Common myeloid progenitor, CD34-positive (primary cell): ENCODE measurements around the gene PCDHA8.
"Not testable (repeated sequence)": the region's sequence is repeated elsewhere in the genome, so short reads cannot be mapped to it uniquely, and the experiment has no call there.

Experiments
- CTCF ChIA-PET: fragments of 350-600 bp; sonication (Branson Sonifier 250); formaldehyde crosslinking; loops from one replicate; lab custom pipeline; 2021; ENCODE audit warnings: antibody characterized with exemption; lab: Charles Lee
- POLR2A ChIA-PET: fragments of 350-600 bp; sonication (Branson Sonifier 250); formaldehyde crosslinking; loops from one replicate; lab custom pipeline; 2021; ENCODE audit warnings: antibody characterized with exemption; lab: Charles Lee
- DNase-seq, 3 donors: peaks; one replicate each; pipeline versions ENCODE4 v3.0.0 to v3.0.0-alpha.2; 2013
- H3K27ac ChIP-seq, 2 experiments: 1 replicate in 1 of 2; 2 replicates in 1 of 2; pipeline ENCODE4 v1.7.0; 2013; ENCODE audit warnings: inconsistent platforms in 2 of 2, low read length in 2 of 2, mild to moderate bottlenecking in 2 of 2, low read depth in 1 of 2, moderate library complexity in 1 of 2; ENCODE audit not compliant: severe bottlenecking in 2 of 2, insufficient read depth in 1 of 2, poor library complexity in 1 of 2
- H3K27me3 ChIP-seq, 5 experiments: replicated peaks in 2 of 5; 1 replicate in 3 of 5; 2 replicates in 2 of 5; pipeline versions ENCODE4 v1.6.1 to v1.7.0; 2013; ENCODE audit warnings: low read length in 4 of 5, mild to moderate bottlenecking in 2 of 5, moderate library complexity in 2 of 5, inconsistent platforms in 1 of 5; ENCODE audit not compliant: insufficient read depth in 5 of 5, control insufficient read depth in 4 of 5
- H3K36me3 ChIP-seq, 4 experiments: 1 replicate in 2 of 4; 2 replicates in 2 of 4; pipeline versions ENCODE4 v1.6.1 to v1.7.0; 2013; ENCODE audit warnings: low read length in 3 of 4, control low read depth in 1 of 4, mild to moderate bottlenecking in 1 of 4; ENCODE audit not compliant: control insufficient read depth in 4 of 4, insufficient read depth in 4 of 4
- H3K4me1 ChIP-seq, 4 experiments: 1 replicate in 3 of 4; 2 replicates in 1 of 4; pipeline versions ENCODE4 v1.6.1 to v1.7.1; 2013; ENCODE audit warnings: low read length in 3 of 4, mild to moderate bottlenecking in 3 of 4, control low read depth in 1 of 4, inconsistent platforms in 1 of 4, moderate library complexity in 1 of 4; ENCODE audit not compliant: control insufficient read depth in 4 of 4, insufficient read depth in 4 of 4; ENCODE audit errors: control extremely low read depth in 1 of 4
- H3K4me3 ChIP-seq, 7 experiments: 1 replicate in 4 of 7; 2 replicates in 3 of 7; pipeline versions ENCODE4 v1.5.1 to v1.7.0; 2013; ENCODE audit warnings: mild to moderate bottlenecking in 7 of 7, low read length in 6 of 7, moderate library complexity in 6 of 7, inconsistent platforms in 2 of 7, low read depth in 2 of 7, control low read depth in 1 of 7; ENCODE audit not compliant: insufficient read depth in 4 of 7, control insufficient read depth in 1 of 7; ENCODE audit errors: extremely low read depth in 1 of 7
- H3K9me3 ChIP-seq, 5 experiments: 1 replicate in 4 of 5; 2 replicates in 1 of 5; pipeline versions ENCODE4 v1.6.1 to v1.7.1; 2013; ENCODE audit warnings: low read length in 4 of 5, mild to moderate bottlenecking in 2 of 5, inconsistent platforms in 1 of 5, low read depth in 1 of 5, moderate library complexity in 1 of 5; ENCODE audit not compliant: control insufficient read depth in 4 of 5, insufficient read depth in 2 of 5; ENCODE audit errors: control extremely low read depth in 1 of 5
- WGBS: methylation state at CpG from one replicate; pipeline ENCODE4 v1.1.5; 2013; ENCODE audit not compliant: insufficient coverage; 5-methylcytosine and 5-hydroxymethylcytosine counted together

The PCDHA8 gene

DNA sequence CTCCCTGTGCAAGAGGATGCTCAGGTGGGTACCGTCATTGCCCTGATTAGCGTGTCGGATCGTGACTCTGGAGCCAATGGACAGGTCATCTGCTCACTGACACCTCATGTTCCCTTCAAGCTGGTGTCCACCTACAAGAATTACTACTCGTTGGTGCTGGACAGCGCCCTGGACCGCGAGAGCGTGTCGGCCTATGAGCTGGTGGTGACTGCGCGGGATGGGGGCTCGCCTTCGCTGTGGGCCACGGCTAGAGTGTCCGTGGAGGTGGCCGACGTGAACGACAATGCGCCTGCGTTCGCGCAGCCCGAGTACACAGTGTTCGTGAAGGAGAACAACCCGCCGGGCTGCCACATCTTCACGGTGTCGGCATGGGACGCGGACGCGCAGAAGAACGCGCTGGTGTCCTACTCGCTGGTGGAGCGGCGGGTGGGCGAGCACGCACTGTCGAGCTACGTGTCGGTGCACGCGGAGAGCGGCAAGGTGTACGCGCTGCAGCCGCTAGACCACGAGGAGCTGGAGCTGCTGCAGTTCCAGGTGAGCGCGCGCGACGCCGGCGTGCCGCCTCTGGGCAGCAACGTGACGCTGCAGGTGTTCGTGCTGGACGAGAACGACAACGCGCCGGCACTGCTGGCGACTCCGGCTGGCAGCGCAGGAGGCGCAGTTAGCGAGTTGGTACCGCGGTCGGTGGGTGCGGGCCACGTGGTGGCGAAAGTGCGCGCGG lies 35.7 kb downstream of the PCDHA8 start:
- CTCF ChIA-PET, H3K36me3 ChIP-seq, H3K4me3 ChIP-seq, DNase-seq, H3K27ac ChIP-seq, POLR2A ChIA-PET, H3K4me1 ChIP-seq: not testable (repeated sequence)
- peaks cover 8 to 55% (median 30%) of the 10 kb centered on the region in 5 experiments for H3K9me3 ChIP-seq
- H3K27me3 ChIP-seq, result peaks cover 4 to 39% (median 7%) of the 10 kb centered on the region in 5 experiments
- 44% methylated on average over 80 of the region's 80 CpGs for WGBS

DNA sequence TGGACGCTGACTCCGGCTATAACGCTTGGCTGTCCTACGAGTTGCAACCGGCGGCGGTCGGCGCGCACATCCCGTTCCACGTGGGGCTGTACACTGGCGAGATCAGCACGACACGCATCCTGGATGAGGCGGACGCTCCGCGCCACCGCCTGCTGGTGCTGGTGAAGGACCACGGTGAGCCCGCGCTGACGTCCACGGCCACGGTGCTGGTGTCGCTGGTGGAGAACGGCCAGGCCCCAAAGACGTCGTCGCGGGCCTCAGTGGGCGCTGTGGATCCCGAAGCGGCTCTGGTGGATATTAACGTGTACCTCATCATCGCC lies 36.2 kb downstream of the PCDHA8 start:
- peaks cover 4 to 44% (median 7%) of the 10 kb centered on the region in 5 experiments for H3K27me3 ChIP-seq
- H3K27ac ChIP-seq, result no peak overlapping the region
- 45% methylated on average over 37 of the region's 37 CpGs for WGBS
- H3K36me3 ChIP-seq, result peaks cover 0 to 2% (median 0%) of the 10 kb centered on the region in 4 experiments
- H3K4me1 ChIP-seq, result no peaks in the 10 kb centered on the region
- DNase-seq, result no peak
- ChIA-PET CTCF (no interaction called here), POLR2A (no interaction called here)
- no peak overlapping the region for H3K4me3 ChIP-seq
- H3K9me3 ChIP-seq, result peaks cover 8 to 58% (median 35%) of the 10 kb centered on the region in 5 experiments

DNA sequence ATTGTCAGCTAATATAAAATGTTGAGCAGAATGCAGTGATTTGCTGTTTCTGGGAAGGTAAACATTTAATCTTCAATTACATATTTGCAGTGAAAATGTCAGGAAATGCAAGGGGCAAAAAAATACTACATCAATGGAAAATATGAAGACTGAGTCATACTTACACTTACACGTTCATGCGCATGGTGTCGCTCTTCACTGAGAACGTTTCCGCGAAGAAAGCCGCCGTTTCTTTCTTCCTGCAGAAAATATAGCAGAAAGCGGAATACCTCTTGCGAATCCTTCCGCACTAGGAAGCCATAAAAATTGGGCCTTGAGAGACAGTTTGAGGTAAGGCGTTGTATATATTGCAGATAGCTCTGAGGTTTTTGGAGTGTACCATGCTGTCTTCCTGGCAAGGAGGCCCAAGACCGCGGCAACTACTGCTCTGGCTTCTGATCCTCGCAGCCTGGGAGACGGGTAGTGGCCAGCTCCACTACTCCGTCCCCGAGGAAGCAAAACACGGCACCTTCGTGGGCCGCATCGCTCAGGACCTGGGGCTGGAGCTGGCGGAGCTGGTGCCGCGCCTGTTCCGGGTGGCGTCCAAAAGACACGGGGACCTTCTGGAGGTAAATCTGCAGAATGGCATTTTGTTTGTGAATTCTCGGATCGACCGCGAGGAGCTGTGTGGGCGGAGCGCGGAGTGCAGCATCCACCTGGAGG lies 41.1 kb downstream of the PCDHA8 start, which contains the start of gene PCDHA13:
Gene PCDHA13, plus strand, starts transcription at position 236 of the 702 bp plus-strand sequence. Its CDS starts 145 bp downstream, at position 381.
- Histone ChIP-seq H3K36me3 (peaks cover 0 to 2% (median 0%) of the 10 kb centered on the region in 4 experiments), H3K9me3 (peaks cover 5 to 56% (median 34%) of the 10 kb centered on the region in 5 experiments), H3K27me3 (peaks cover 3 to 33% (median 8%) of the 10 kb centered on the region in 5 experiments), H3K27ac (no peak within 1 kb of the TSS), H3K4me1 (no peaks in the 10 kb centered on the region), H3K4me3 (no peak within 1 kb of the TSS)
- peak in 2 of 3 donors; percentile 1 to 9 for DNase-seq
- ChIA-PET POLR2A (no interaction called here), CTCF (no interaction called here)
- WGBS, result 15% methylated on average over 19 of the region's 35 CpGs

DNA sequence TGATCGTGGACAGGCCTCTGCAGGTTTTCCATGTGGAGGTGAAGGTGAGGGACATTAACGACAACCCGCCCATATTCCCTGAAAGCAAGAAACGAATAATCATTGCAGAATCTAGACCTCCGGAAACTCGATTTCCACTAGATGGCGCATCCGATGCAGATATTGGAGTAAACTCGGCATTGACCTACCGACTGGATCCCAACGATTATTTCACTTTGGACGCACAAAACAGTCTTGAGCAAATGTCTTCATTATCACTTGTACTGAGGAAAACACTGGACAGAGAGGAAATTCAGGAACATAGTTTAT lies 41.6 kb downstream of the PCDHA8 start:
- Histone ChIP-seq H3K36me3 (peaks cover 0 to 2% (median 0%) of the 10 kb centered on the region in 4 experiments), H3K27me3 (peaks cover 3 to 28% (median 8%) of the 10 kb centered on the region in 5 experiments), H3K27ac (no peak overlapping the region), H3K4me3 (no peak overlapping the region), H3K4me1 (no peaks in the 10 kb centered on the region), H3K9me3 (peaks cover 5 to 51% (median 29%) of the 10 kb centered on the region in 5 experiments)
- ChIA-PET CTCF (no interaction called here), POLR2A (no interaction called here)
- DNase-seq, result no peak
- WGBS, result 15% methylated on average over 12 of the region's 12 CpGs

DNA sequence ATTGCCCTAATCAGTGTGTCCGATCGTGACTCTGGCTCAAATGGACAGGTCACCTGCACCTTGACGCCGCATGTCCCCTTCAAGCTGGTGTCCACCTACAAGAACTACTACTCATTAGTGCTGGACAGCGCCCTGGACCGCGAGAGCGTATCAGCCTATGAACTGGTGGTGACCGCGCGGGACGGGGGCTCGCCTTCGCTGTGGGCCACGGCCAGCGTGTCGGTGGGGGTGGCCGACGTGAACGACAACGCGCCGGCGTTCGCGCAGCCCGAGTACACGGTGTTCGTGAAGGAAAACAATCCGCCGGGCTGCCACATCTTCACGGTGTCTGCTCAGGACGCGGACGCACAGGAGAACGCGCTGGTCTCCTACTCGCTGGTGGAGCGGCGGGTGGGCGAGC lies 42.4 kb downstream of the PCDHA8 start:
- no peaks in the 10 kb centered on the region for H3K4me1 ChIP-seq
- no peak for DNase-seq
- WGBS, result 46% methylated on average over 31 of the region's 41 CpGs
- H3K27me3 ChIP-seq, result peaks cover 3 to 26% (median 8%) of the 10 kb centered on the region in 5 experiments
- no peak overlapping the region for H3K4me3 ChIP-seq
- peaks cover 5 to 47% (median 27%) of the 10 kb centered on the region in 5 experiments for H3K9me3 ChIP-seq
- ChIA-PET CTCF (no interaction called here), POLR2A (no interaction called here)
- H3K27ac ChIP-seq, result no peak overlapping the region
- H3K36me3 ChIP-seq, result peaks cover 0 to 2% (median 0%) of the 10 kb centered on the region in 4 experiments

DNA sequence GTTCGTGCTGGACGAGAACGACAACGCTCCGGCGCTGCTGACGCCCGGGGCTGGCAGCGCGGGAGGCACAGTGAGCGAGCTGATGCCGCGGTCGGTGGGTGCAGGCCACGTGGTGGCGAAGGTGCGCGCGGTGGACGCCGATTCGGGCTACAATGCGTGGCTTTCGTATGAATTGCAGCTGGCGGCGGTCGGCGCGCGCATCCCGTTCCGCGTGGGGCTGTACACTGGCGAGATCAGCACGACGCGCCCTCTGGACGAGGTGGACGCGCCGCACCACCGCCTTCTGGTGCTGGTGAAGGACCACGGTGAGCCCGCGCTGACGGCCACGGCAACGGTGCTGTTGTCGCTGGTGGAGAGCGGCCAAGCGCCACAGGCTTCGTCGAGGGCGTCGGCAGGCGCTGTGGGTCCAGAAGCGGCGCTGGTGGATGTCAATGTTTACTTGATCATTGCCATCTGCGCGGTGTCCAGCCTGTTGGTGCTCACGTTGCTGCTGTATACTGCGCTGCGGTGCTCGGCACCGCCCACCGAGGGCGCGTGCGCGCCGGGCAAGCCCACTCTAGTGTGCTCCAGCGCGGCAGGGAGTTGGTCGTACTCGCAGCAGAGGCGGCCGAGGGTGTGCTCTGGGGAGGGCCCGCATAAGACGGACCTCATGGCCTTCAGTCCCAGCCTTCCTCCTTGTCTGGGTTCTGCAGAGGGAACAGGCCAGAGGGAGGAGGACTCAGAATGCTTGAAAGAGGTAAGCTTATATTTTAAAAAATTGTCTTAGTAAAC lies 43.1 kb downstream of the PCDHA8 start:
- 43% methylated on average over 75 of the region's 79 CpGs for WGBS
- POLR2A ChIA-PET, result no interaction called here
- DNase-seq, result no peak

More for the DNA sequence above, 43.1 kb downstream of the PCDHA8 start:
- CTCF ChIA-PET, result no interaction called here
- Histone ChIP-seq H3K9me3 (peaks cover 5 to 45% (median 27%) of the 10 kb centered on the region in 5 experiments), H3K4me1 (no peaks in the 10 kb centered on the region), H3K4me3 (no peak overlapping the region), H3K36me3 (peaks cover 0 to 2% (median 0%) of the 10 kb centered on the region in 4 experiments), H3K27ac (no peak overlapping the region), H3K27me3 (peaks cover 3 to 26% (median 8%) of the 10 kb centered on the region in 5 experiments)
